ENCODE results near the gene MDFI. TPM values are rescaled to one million over a fixed set of nuclear protein-coding genes. Genes with fewer than 3 reads are reported as not detected.

Gene MDFI
- total and polyA plus RNA-seq, 4 donors: 0.24 to 2.8 (median 0.50) TPM; not detected in 1

GRCh38 chr6:41699063-41699462, 60.8 kb downstream of the MDFI start:
- no peak overlapping the region for H3K9ac ChIP-seq (ENCODE audit: low read depth in 1 of 2, low read length in 2 of 2)
- WGBS: 92% methylated on average over 2 of the region's 2 CpGs
- no peaks in the 10 kb centered on the region for H3K9me3 ChIP-seq (ENCODE audit: control insufficient read depth in 4 of 4, low read length in 3 of 4)
- no peak for DNase-seq (ENCODE audit: low spot score)
- no peak overlapping the region for H3K27ac ChIP-seq (ENCODE audit: low read depth in 1 of 2, low read length in 2 of 2)
- H3K4me3 ChIP-seq (ENCODE audit: low read depth in 1 of 3, low read length in 3 of 3): no peak overlapping the region
- H3K27me3 ChIP-seq (ENCODE audit: control insufficient read depth in 4 of 4, insufficient read depth in 4 of 4, low read length in 3 of 4): no peaks in the 10 kb centered on the region
- H3K36me3 ChIP-seq (ENCODE audit: control insufficient read depth in 4 of 4, insufficient read depth in 3 of 4, low read depth in 1 of 4, low read length in 3 of 4): no peaks in the 10 kb centered on the region
- TF ChIP-seq GABPA (IDR thresholded peaks at IDR 0.05 in 1 of 2, conservative IDR thresholded peaks at IDR 0.05 in 1 of 2) (no peak), NR2F2 (IDR thresholded peaks at IDR 0.05) (no peak), JUND (IDR thresholded peaks at IDR 0.05) (no peak), MAX (IDR thresholded peaks at IDR 0.05) (no peak), YY1 (IDR thresholded peaks at IDR 0.05) (no peak), HNF4G (IDR thresholded peaks at IDR 0.05) (no peak)
- H3K4me1 ChIP-seq (ENCODE audit: control insufficient read depth in 4 of 4, insufficient read depth in 4 of 4, low read length in 3 of 4): no peaks in the 10 kb centered on the region

GRCh38 chr6:41700463-41701347, 62.4 kb downstream of the MDFI start:
- H3K4me1 ChIP-seq (ENCODE audit: control insufficient read depth in 4 of 4, insufficient read depth in 4 of 4, low read length in 3 of 4): no peaks in the 10 kb centered on the region
- no peak overlapping the region for H3K4me3 ChIP-seq (ENCODE audit: low read depth in 1 of 3, low read length in 3 of 3)
- TF ChIP-seq HNF4G (IDR thresholded peaks at IDR 0.05) (no peak), FOXA1 (IDR thresholded peaks at IDR 0.05) (no peak), FOXA2 (IDR thresholded peaks at IDR 0.05) (no peak), HNF4A (conservative IDR thresholded peaks at IDR 0.05) (no peak), TAF1 (conservative IDR thresholded peaks at IDR 0.05) (no peak), NR2F2 (IDR thresholded peaks at IDR 0.05) (no peak), RXRA (IDR thresholded peaks at IDR 0.05) (no peak), SP1 (IDR thresholded peaks at IDR 0.05) (no peak), JUND (IDR thresholded peaks at IDR 0.05) (no peak), REST (IDR thresholded peaks at IDR 0.05) (no peak), CTCF (IDR thresholded peaks at IDR 0.05; ENCODE audit: low read depth, low read length, missing input control) (no peak), EGR1 (IDR thresholded peaks at IDR 0.05; ENCODE audit: low read depth in 2 of 2) (no peak), YY1 (IDR thresholded peaks at IDR 0.05) (no peak), MAX (IDR thresholded peaks at IDR 0.05) (no peak), ZBTB33 (IDR thresholded peaks at IDR 0.05) (no peak), ATF3 (IDR thresholded peaks at IDR 0.05) (no peak), RAD21 (IDR thresholded peaks at IDR 0.05) (no peak), GABPA (IDR thresholded peaks at IDR 0.05 in 1 of 2, conservative IDR thresholded peaks at IDR 0.05 in 1 of 2) (no peak)
- H3K27ac ChIP-seq (ENCODE audit: low read depth in 1 of 2, low read length in 2 of 2): no peak overlapping the region
- no peaks in the 10 kb centered on the region for H3K27me3 ChIP-seq (ENCODE audit: control insufficient read depth in 4 of 4, insufficient read depth in 4 of 4, low read length in 3 of 4)
- no peaks in the 10 kb centered on the region for H3K9me3 ChIP-seq (ENCODE audit: control insufficient read depth in 4 of 4, low read length in 3 of 4)
- no peaks in the 10 kb centered on the region for H3K36me3 ChIP-seq (ENCODE audit: control insufficient read depth in 4 of 4, insufficient read depth in 3 of 4, low read depth in 1 of 4, low read length in 3 of 4)
- WGBS: 93% methylated on average over 20 of the region's 20 CpGs
- DNase-seq (ENCODE audit: low spot score): no peak
- no peak overlapping the region for H3K9ac ChIP-seq (ENCODE audit: low read depth in 1 of 2, low read length in 2 of 2)

Measured in liver (tissue), 9 donors.